IPS-20b (cell line): Measurements from ENCODE around the gene ADGRL3.
"Not testable (repeated sequence)": the region's sequence is repeated elsewhere in the genome, so short reads cannot be mapped to it uniquely, and the experiment has no call there.

Source experiments
- H3K27ac ChIP-seq: one replicate; pipeline ENCODE4 v1.5.1; 2013; ENCODE audit warnings: low read length
- H3K27me3 ChIP-seq: 2 replicates; pipeline ENCODE4 v1.6.1; 2013; ENCODE audit warnings: mild to moderate bottlenecking, low read length, inconsistent platforms; ENCODE audit not compliant: insufficient read depth
- H3K36me3 ChIP-seq: 2 replicates; pipeline ENCODE4 v1.6.1; 2013; ENCODE audit warnings: low read depth, mild to moderate bottlenecking, inconsistent platforms, low read length, moderate library complexity; ENCODE audit not compliant: insufficient read depth
- H3K4me1 ChIP-seq: 2 replicates; pipeline ENCODE4 v1.6.1; 2013; ENCODE audit warnings: mild to moderate bottlenecking, control low read depth, inconsistent platforms, low read length, moderate library complexity; ENCODE audit not compliant: insufficient read depth
- H3K4me3 ChIP-seq: 2 replicates; pipeline ENCODE4 v1.5.1; 2013; ENCODE audit warnings: mild to moderate bottlenecking, low read length, inconsistent platforms
- H3K9ac ChIP-seq: 2 replicates; pipeline ENCODE4 v1.6.1; 2013; ENCODE audit warnings: low read depth, mild to moderate bottlenecking, inconsistent platforms, low read length, moderate library complexity
- H3K9me3 ChIP-seq: 2 replicates; pipeline ENCODE4 v1.6.1; 2013; ENCODE audit warnings: mild to moderate bottlenecking, low read depth, low read length, inconsistent platforms; ENCODE audit not compliant: insufficient read depth

The ADGRL3 gene

DNA sequence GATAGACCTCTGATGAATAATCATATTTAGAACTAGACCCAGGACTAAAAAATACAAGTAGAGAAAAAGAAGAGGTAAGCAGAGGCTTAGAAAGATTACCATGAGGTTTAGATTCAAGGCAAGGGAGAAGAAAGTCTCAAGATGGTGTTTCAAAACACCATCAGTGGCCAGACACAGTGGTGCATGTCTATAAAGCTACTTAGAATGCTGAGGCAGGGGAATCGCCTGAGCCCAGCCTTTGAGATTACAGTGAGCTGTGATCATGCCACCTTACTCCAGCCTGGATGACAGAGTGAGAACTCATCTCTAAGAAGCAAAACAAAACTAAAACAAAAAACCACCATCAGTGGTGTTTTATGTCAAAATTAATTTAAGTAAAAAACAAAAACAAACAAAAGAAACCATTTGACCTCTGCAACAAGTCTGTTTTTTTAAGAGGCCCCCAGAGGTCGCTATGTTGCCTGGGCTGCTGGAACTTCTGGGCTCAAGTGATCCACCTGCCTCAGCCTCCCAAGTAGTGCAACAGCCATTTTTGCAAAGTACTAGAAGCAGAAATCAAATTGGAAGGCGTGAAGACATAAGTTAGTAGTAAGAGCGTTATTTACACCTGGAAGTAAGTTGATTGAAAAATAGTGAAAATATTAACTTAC lies 784.3 kb downstream of the ADGRL3 start:
- Histone ChIP-seq H3K9ac (no peak overlapping the region), H3K4me3 (no peak overlapping the region), H3K4me1 (peaks cover 6% of the 10 kb centered on the region; the same call in 1 of the 2 replicates), H3K27ac (no peak overlapping the region), H3K36me3 (no peaks in the 10 kb centered on the region), H3K9me3 (no peaks in the 10 kb centered on the region), H3K27me3 (no peaks in the 10 kb centered on the region)

GRCh38 chr4:61985426-61985825 lies 785.3 kb downstream of the ADGRL3 start:
- H3K4me1 ChIP-seq: peaks cover 6% of the 10 kb centered on the region; the same call in 1 of the 2 replicates
- H3K36me3 ChIP-seq: no peaks in the 10 kb centered on the region
- no peak overlapping the region for H3K9ac ChIP-seq
- H3K9me3 ChIP-seq: no peaks in the 10 kb centered on the region
- H3K27me3 ChIP-seq: no peaks in the 10 kb centered on the region
- no peak overlapping the region for H3K27ac ChIP-seq
- H3K4me3 ChIP-seq: no peak overlapping the region

DNA sequence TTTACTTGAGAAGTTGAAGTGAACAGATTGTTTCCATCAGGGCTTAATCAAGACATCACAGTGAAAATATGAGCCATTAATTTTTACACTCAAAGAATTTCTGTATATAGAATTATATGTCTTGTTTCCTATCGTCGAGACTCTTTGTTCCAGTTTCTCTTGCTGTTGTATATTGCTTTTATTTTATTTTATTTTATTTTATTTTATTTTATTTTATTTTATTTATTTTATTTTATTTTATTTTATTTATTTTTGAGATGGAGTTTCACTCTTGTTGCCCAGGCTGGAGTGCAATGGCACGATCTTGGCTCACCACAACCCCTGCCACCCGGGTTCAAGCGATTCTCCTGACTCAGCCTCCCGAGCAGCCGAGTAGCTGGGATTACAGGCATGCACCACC lies 786.8 kb downstream of the ADGRL3 start:
- not testable (repeated sequence) for H3K4me1 ChIP-seq, H3K27ac ChIP-seq, H3K36me3 ChIP-seq, H3K9me3 ChIP-seq, H3K4me3 ChIP-seq, H3K27me3 ChIP-seq, H3K9ac ChIP-seq

DNA sequence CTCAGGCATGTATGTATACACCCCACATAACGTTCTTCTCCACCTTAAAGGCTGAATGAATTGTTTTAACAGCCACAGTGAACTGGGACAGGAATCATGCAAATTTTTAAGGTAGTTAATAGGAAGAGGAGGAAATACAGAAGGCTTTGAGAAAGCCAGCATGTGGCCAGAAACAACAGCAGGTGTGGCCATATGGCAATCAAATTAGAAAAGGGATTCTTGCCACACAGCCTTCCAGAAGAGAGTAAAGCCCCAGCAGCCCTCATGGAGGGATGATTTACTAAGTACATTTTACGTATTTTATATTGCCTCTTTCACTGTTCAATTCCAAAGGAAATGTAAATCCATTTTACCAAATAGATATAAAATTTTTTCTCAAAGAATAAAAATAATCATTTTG lies 792.2 kb downstream of the ADGRL3 start:
- no peak overlapping the region for H3K9ac ChIP-seq
- no peak overlapping the region for H3K27ac ChIP-seq
- no peaks in the 10 kb centered on the region for H3K27me3 ChIP-seq
- H3K9me3 ChIP-seq: no peaks in the 10 kb centered on the region
- H3K4me3 ChIP-seq: 0 out of 2 replicates have a peak overlapping the region, but pooled peaks have one; percentile 24
- no peaks in the 10 kb centered on the region for H3K36me3 ChIP-seq
- H3K4me1 ChIP-seq: peaks cover 3% of the 10 kb centered on the region; the same call in 1 of the 2 replicates

DNA sequence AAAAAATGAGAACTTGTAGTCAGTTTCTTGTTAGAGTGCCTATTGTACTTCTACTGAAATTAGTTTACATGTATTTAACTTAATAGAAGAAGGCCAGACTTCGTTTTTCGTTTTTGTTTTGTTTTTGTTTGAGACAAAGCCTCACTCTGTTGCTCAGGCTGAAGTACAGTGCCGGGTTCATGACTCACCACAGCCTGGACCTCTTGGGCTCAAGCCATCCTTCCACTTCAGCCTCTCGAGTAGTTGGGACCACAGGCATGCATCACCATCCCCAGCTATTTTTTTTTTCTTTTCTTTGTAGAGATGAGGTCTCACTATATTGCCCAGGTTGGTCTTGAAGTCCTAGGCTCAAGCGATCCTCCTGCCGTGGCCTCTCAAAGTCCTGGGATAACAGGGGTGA lies 793.9 kb downstream of the ADGRL3 start:
- Histone ChIP-seq H3K36me3 (no peaks in the 10 kb centered on the region), H3K9me3 (no peaks in the 10 kb centered on the region), H3K27me3 (no peaks in the 10 kb centered on the region), H3K4me3 (no peak overlapping the region), H3K9ac (no peak overlapping the region), H3K27ac (no peak overlapping the region), H3K4me1 (peaks cover 3% of the 10 kb centered on the region; the same call in 1 of the 2 replicates)

GRCh38 chr4:61995717-61996340 lies 795.7 kb downstream of the ADGRL3 start:
- H3K27me3 ChIP-seq: no peaks in the 10 kb centered on the region
- no peak overlapping the region for H3K9ac ChIP-seq
- H3K36me3 ChIP-seq: no peaks in the 10 kb centered on the region

GRCh38 chr4:61996943-61997342 lies 796.8 kb downstream of the ADGRL3 start:
- Histone ChIP-seq H3K4me1 (peaks cover 3% of the 10 kb centered on the region; the same call in 1 of the 2 replicates), H3K4me3 (no peak overlapping the region), H3K27me3 (no peaks in the 10 kb centered on the region), H3K27ac (no peak overlapping the region), H3K9ac (no peak overlapping the region), H3K9me3 (no peaks in the 10 kb centered on the region), H3K36me3 (no peaks in the 10 kb centered on the region)

More at GRCh38 chr4:61995717-61996340, 795.7 kb downstream of the ADGRL3 start:
- Histone ChIP-seq H3K4me1 (peaks cover 3% of the 10 kb centered on the region; the same call in 1 of the 2 replicates), H3K4me3 (no peak overlapping the region), H3K9me3 (no peaks in the 10 kb centered on the region), H3K27ac (no peak overlapping the region)

DNA sequence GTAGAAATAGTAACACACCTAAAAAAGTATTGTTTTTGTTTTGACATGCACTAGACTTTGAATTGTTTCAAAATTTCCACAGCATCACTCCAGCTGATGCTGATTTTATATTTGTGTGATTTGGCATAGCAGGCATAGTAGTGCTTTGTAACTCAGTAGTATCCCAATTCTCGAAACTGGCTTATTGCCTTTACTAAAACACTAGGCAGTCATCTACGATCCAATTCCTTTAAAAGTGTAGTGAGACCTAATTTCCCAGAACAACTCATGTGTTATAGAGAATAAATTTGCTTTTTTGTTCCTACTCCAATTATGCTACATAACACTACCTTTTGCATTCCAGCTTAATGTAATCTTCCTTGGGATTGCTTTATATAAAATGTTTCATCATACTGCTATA lies 797.7 kb downstream of the ADGRL3 start:
- H3K27me3 ChIP-seq: no peaks in the 10 kb centered on the region
- no peak overlapping the region for H3K4me3 ChIP-seq
- H3K4me1 ChIP-seq: no peaks in the 10 kb centered on the region; the same call in 1 of the 2 replicates
- no peaks in the 10 kb centered on the region for H3K36me3 ChIP-seq
- no peak overlapping the region for H3K9ac ChIP-seq
- H3K9me3 ChIP-seq: no peaks in the 10 kb centered on the region
- H3K27ac ChIP-seq: no peak overlapping the region

- Histone ChIP-seq H3K9ac (no peak overlapping the region), H3K36me3 (no peaks in the 10 kb centered on the region), H3K27ac (no peak overlapping the region), H3K27me3 (no peaks in the 10 kb centered on the region), H3K4me3 (no peak overlapping the region), H3K4me1 (peaks cover 2% of the 10 kb centered on the region; the same call in 1 of the 2 replicates), H3K9me3 (no peaks in the 10 kb centered on the region)
These were observed 803.6 kb downstream of the ADGRL3 start for GRCh38 chr4:62003695-62004094.

GRCh38 chr4:62004881-62005280 lies 804.8 kb downstream of the ADGRL3 start:
- Histone ChIP-seq H3K9me3 (no peaks in the 10 kb centered on the region), H3K4me3 (no peak overlapping the region), H3K4me1 (peaks cover 2% of the 10 kb centered on the region; the same call in 1 of the 2 replicates), H3K9ac (no peak overlapping the region), H3K27me3 (no peaks in the 10 kb centered on the region), H3K36me3 (no peaks in the 10 kb centered on the region), H3K27ac (no peak overlapping the region)

DNA sequence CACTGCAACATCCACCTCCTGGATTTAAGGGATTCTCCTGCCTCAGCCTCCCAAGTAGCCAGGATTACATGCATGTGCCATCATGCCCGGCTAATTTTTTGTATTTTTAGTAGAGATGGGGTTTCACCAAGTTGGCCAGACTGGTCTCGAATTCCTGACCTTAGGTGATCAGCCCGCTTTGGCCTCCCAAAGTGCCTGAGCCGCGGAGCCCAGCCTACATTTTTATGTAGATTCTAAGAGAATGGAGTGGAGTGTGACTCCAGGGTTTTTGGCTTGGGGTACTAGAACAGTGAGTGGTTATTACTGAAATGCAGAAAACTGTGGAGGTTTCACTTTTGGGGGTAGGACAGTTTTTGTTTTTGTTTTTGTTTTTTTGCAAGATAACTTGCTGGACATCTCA lies 806.0 kb downstream of the ADGRL3 start:
- Histone ChIP-seq H3K36me3 (no peaks in the 10 kb centered on the region), H3K9me3 (no peaks in the 10 kb centered on the region), H3K4me3 (no peak overlapping the region), H3K4me1 (peaks cover 2% of the 10 kb centered on the region; the same call in 1 of the 2 replicates), H3K27me3 (no peaks in the 10 kb centered on the region), H3K27ac (no peak overlapping the region), H3K9ac (no peak overlapping the region)
